Stomach (tissue), 4 donors: ENCODE results near the gene UGT1A7.

ENCODE experiments used
- CTCF ChIP-seq, 7 experiments: fragments of 450-650 bp in 4 of 7; fragments of 200-600 bp in 3 of 7; sonication (generic) in 3 of 7; IDR thresholded peaks; one replicate each; pipeline ENCODE4 v1.5.1; 2016 to 2019; ENCODE audit warnings: antibody characterized with exemption in 7 of 7, control low read depth in 2 of 7, mild to moderate bottlenecking in 1 of 7
- EP300 ChIP-seq: sonication (generic); formaldehyde crosslinking; IDR thresholded peaks from one replicate; pipeline ENCODE4 v1.6.1; 2017; ENCODE audit warnings: antibody characterized with exemption
- POLR2A ChIP-seq, 4 donors: fragments of 450-650 bp; IDR thresholded peaks; one replicate each; pipeline ENCODE4 v1.6.1; 2016; ENCODE audit warnings: antibody characterized with exemption in 4 of 4, control low read depth in 2 of 4, mild to moderate bottlenecking in 1 of 4, moderate library complexity in 1 of 4

GRCh38 chr2:233796254-233796653 is 114.6 kb downstream of the UGT1A7 start:
- TF ChIP-seq CTCF (IDR thresholded peaks at IDR 0.05) (no peak), EP300 (no peak), POLR2A (IDR thresholded peaks at IDR 0.05) (no peak)
